CD4-positive, alpha-beta T cell (primary cell): ENCODE measurements around the gene ATXN1. TPM values are rescaled to one million over a fixed set of nuclear protein-coding genes. Genes with fewer than 3 reads are reported as not detected.
"Not testable (repeated sequence)": the region's sequence is repeated elsewhere in the genome, so short reads cannot be mapped to it uniquely, and the experiment has no call there.

Experiments
- ATAC-seq: fragments of 200-7000 bp; cut with Tn5 transposase; one replicate; pipeline ENCODE4 v1.10.0; 2022; ENCODE audit warnings: mild to moderate bottlenecking; ENCODE audit not compliant: poor library complexity
- CTCF ChIA-PET: fragments of 350-600 bp; sonication (Branson Sonifier 250); formaldehyde crosslinking; loops from one replicate; lab custom pipeline; 2021; ENCODE audit warnings: antibody characterized with exemption, inconsistent platforms; lab: Charles Lee
- POLR2A ChIA-PET: fragments of 350-600 bp; sonication (Branson Sonifier 250); formaldehyde crosslinking; loops from one replicate; lab custom pipeline; 2021; ENCODE audit warnings: antibody characterized with exemption, inconsistent platforms; lab: Charles Lee
- DNase-seq, 14 experiments: peaks; one replicate each; pipeline ENCODE4 v3.0.0-alpha.2; 2013 to 2020; ENCODE audit warnings: mixed read lengths in 2 of 14
- H3K27ac ChIP-seq, 2 donors: one replicate each; pipeline versions ENCODE4 v1.5.1 to v1.7.0; 2013; ENCODE audit warnings: low read length in 2 of 2, low read depth in 1 of 2, mild to moderate bottlenecking in 1 of 2
- H3K27me3 ChIP-seq, 2 experiments: 1 replicate in 1 of 2; 2 replicates in 1 of 2; pipeline versions ENCODE4 v1.6.1 to v1.7.0; 2013; ENCODE audit warnings: low read length in 2 of 2, control low read depth in 1 of 2, mild to moderate bottlenecking in 1 of 2, moderate library complexity in 1 of 2; ENCODE audit not compliant: insufficient read depth in 2 of 2, control insufficient read depth in 1 of 2
- H3K36me3 ChIP-seq: one replicate; pipeline ENCODE4 v1.6.1; 2013; ENCODE audit warnings: low read length, control low read depth; ENCODE audit not compliant: insufficient read depth
- H3K4me1 ChIP-seq: one replicate; pipeline ENCODE4 v1.6.1; 2013; ENCODE audit warnings: low read length, control low read depth; ENCODE audit not compliant: insufficient read depth
- H3K4me3 ChIP-seq: one replicate; pipeline ENCODE4 v1.5.1; 2013; ENCODE audit warnings: mild to moderate bottlenecking, low read length, moderate library complexity
- H3K9me3 ChIP-seq, 2 experiments: 1 replicate in 1 of 2; 2 replicates in 1 of 2; pipeline versions ENCODE4 v1.6.1 to v1.7.0; 2013; ENCODE audit warnings: low read length in 2 of 2, mild to moderate bottlenecking in 2 of 2, control low read depth in 1 of 2, moderate library complexity in 1 of 2; ENCODE audit not compliant: control insufficient read depth in 1 of 2, insufficient read depth in 1 of 2
- H3K27ac Mint-ChIP-seq: one replicate; pipeline ENCODE4 v1.8.0; 2020; ENCODE audit warnings: mixed read lengths
- H3K27me3 Mint-ChIP-seq: one replicate; pipeline ENCODE4 v1.8.0; 2021; ENCODE audit warnings: mixed read lengths
- H3K36me3 Mint-ChIP-seq: one replicate; pipeline ENCODE4 v1.8.0; 2021; ENCODE audit warnings: low read depth, mixed read lengths
- H3K4me1 Mint-ChIP-seq: one replicate; pipeline ENCODE4 v1.8.0; 2021; ENCODE audit warnings: low read depth, mixed read lengths
- H3K4me3 Mint-ChIP-seq: one replicate; pipeline ENCODE4 v1.8.0; 2020; ENCODE audit warnings: mild to moderate bottlenecking, mixed read lengths
- H3K9me3 Mint-ChIP-seq: one replicate; pipeline ENCODE4 v1.8.0; 2020; ENCODE audit warnings: mixed read lengths
- CTCF ChIP-seq: fragments of 200-600 bp; IDR thresholded peaks from one replicate; pipeline ENCODE4 v1.8.0; 2022; ENCODE audit warnings: antibody characterized with exemption, mild to moderate bottlenecking
- intact Hi-C, 2 experiments: fragments of 100-400 bp; cut with DNase I in 1 of 2; cut with micrococcal nuclease in 1 of 2; formaldehyde crosslinking; loops; one replicate each; pipeline versions ENCODE4 v1.15.1 to v1.9.0; 2023 to 2025; cut with DNase I, micrococcal nuclease
- total RNA-seq, 174 experiments: library from RNA in 2 of 174; stranded (reverse) in 2 of 174; gene quantifications; one replicate each; pipeline ENCODE4 v1.2.3 and lab custom pipeline; 2021 to 2026

Gene ATXN1
- total RNA-seq, 2 experiments from 2014 or later = 74.2 to 76.7 TPM

GRCh38 chr6:16262773-16263172 lies 498.5 kb downstream of the ATXN1 start:
- intact Hi-C loops, H3K27me3 ChIP-seq, H3K9me3 ChIP-seq, H3K9me3 Mint-ChIP-seq, CTCF ChIA-PET, H3K27ac ChIP-seq, POLR2A ChIA-PET, H3K27me3 Mint-ChIP-seq, ATAC-seq, H3K4me3 ChIP-seq, H3K4me3 Mint-ChIP-seq, DNase-seq, H3K36me3 Mint-ChIP-seq, H3K4me1 Mint-ChIP-seq, H3K4me1 ChIP-seq, H3K27ac Mint-ChIP-seq, H3K36me3 ChIP-seq: not testable (repeated sequence)

DNA sequence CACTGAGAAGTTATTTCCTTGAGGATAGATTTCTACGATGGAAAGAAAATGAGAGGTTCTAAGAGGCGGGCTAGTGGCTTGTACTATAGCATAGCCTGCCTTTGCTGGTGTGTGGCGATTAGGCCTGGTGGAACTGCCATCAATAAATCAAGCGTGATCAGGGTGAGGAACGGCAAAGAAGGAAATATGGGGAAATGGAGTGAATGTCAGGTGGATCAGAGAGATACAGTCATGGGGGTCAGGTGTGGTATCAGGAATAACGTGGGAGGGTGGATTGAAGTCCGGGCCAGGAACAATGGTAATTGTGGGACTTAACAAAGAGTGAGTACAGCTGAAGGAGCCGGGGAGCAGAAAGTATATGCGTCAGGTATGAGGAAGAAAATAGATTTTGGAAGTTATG lies 500.7 kb downstream of the ATXN1 start:
- POLR2A ChIA-PET, H3K9me3 Mint-ChIP-seq, H3K27ac Mint-ChIP-seq, intact Hi-C loops, H3K4me3 ChIP-seq, H3K27me3 ChIP-seq, DNase-seq, H3K4me1 Mint-ChIP-seq, H3K9me3 ChIP-seq, H3K27me3 Mint-ChIP-seq, CTCF ChIA-PET, H3K4me3 Mint-ChIP-seq, H3K4me1 ChIP-seq, H3K36me3 Mint-ChIP-seq, H3K27ac ChIP-seq, ATAC-seq, H3K36me3 ChIP-seq: not testable (repeated sequence)

DNA sequence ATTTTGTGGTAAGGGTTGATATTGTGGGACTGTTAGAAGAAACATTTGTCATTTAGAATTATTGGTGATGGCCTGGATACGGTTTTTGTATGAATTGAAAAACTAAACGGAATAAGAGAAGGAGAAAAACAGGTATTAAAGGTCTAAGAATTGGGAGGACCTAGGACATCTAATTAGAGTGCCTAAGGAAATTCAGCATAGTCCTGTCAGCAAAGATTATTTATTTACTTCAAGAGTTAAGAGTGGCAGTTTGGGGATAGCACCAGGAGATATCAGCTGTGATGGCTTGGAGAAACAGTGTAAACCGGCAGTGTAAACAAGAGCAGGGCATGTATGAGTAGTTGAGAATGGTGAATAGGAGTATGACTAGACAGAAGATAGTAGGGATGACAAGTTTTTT lies 501.7 kb downstream of the ATXN1 start:
- CTCF ChIA-PET, H3K36me3 ChIP-seq, H3K27me3 Mint-ChIP-seq, intact Hi-C loops, H3K4me3 Mint-ChIP-seq, H3K27ac Mint-ChIP-seq, H3K36me3 Mint-ChIP-seq, H3K4me3 ChIP-seq, POLR2A ChIA-PET, H3K27me3 ChIP-seq, DNase-seq, H3K27ac ChIP-seq, H3K4me1 ChIP-seq, H3K9me3 Mint-ChIP-seq, H3K4me1 Mint-ChIP-seq, ATAC-seq, H3K9me3 ChIP-seq: not testable (repeated sequence)

DNA sequence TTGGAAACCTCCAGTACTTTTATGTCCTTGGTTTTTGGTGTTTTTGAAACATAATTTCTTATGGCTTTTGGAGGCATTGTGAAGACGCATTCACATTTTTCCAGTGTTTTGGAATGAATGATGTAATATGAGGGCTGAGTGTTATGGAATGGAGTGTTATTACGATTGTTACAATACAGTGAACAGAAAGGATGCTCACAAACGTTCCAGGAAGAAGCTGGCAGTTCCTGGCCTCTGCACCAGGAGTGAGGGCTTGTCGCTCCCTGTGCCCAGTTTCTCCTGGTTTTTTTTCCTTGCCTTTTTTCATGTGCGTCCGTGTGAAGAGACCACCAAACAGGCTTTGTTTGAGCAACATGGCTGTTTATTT lies 502.6 kb downstream of the ATXN1 start:
- H3K4me1 ChIP-seq = no peaks in the 10 kb centered on the region
- H3K27me3 ChIP-seq = no peaks in the 10 kb centered on the region
- no peaks in the 10 kb centered on the region for H3K36me3 ChIP-seq
- H3K4me3 ChIP-seq = no peak overlapping the region
- Mint-ChIP-seq H3K9me3 (no peaks in the 10 kb centered on the region), H3K27ac (no peak overlapping the region), H3K36me3 (no peaks in the 10 kb centered on the region), H3K4me3 (no peak overlapping the region), H3K4me1 (no peaks in the 10 kb centered on the region), H3K27me3 (no peaks in the 10 kb centered on the region)
- DNase-seq (no peak), ATAC-seq (no peak)
- H3K27ac ChIP-seq = no peak overlapping the region
- intact Hi-C loops = no loop called here
- ChIA-PET POLR2A (no interaction called here), CTCF (no interaction called here)
- H3K9me3 ChIP-seq = no peaks in the 10 kb centered on the region
- TF ChIP-seq CTCF = no peak
